Liver (tissue), 3 donors: ENCODE measurements around the gene KEAP1.

Source experiments
- FOXA1 ChIP-seq: IDR thresholded peaks from 2 replicates; pipeline ENCODE4 v1.6.1; 2016; ENCODE audit warnings: antibody characterized with exemption
- HNF4A ChIP-seq, 2 donors: conservative IDR thresholded peaks; 2 replicates each; pipeline ENCODE4 v1.6.1; 2016; ENCODE audit warnings: antibody characterized with exemption in 2 of 2, mild to moderate bottlenecking in 2 of 2
- JUND ChIP-seq, 2 donors: IDR thresholded peaks; 2 replicates each; pipeline ENCODE4 v1.6.1; 2016; ENCODE audit warnings: antibody characterized with exemption in 2 of 2
- RAD21 ChIP-seq, 2 donors: IDR thresholded peaks; 2 replicates each; pipeline ENCODE4 v1.6.1; 2016; ENCODE audit warnings: antibody characterized with exemption in 2 of 2, mild to moderate bottlenecking in 2 of 2
- SP1 ChIP-seq: IDR thresholded peaks from 2 replicates; pipeline ENCODE4 v1.6.1; 2018; ENCODE audit warnings: antibody characterized with exemption, mild to moderate bottlenecking
- TF ChIP-seq, protein P1 (sequence below): fragments of 150-350 bp; IDR thresholded peaks from 2 replicates; pipeline ENCODE4 v1.5.1; 2017; ENCODE audit warnings: improper control_type of control experiment, low read depth, low read length; ENCODE audit not compliant: missing input control
- TF ChIP-seq, protein P2 (sequence below): IDR thresholded peaks from 2 replicates; pipeline ENCODE4 v1.6.1; 2016; ENCODE audit warnings: antibody characterized with exemption, mild to moderate bottlenecking
- TF ChIP-seq, protein P3 (sequence below): IDR thresholded peaks from 2 replicates; pipeline ENCODE4 v1.6.1; 2016; ENCODE audit warnings: antibody characterized with exemption
- TF ChIP-seq, protein P4 (sequence below): IDR thresholded peaks from 2 replicates; pipeline ENCODE4 v1.6.1; 2016; ENCODE audit warnings: antibody characterized with exemption
- TF ChIP-seq, protein P5 (sequence below): IDR thresholded peaks from 2 replicates; pipeline ENCODE4 v1.6.1; 2016; ENCODE audit warnings: antibody characterized with exemption
- donor health status: healthy.
- donor health status: healthy.

DNA sequence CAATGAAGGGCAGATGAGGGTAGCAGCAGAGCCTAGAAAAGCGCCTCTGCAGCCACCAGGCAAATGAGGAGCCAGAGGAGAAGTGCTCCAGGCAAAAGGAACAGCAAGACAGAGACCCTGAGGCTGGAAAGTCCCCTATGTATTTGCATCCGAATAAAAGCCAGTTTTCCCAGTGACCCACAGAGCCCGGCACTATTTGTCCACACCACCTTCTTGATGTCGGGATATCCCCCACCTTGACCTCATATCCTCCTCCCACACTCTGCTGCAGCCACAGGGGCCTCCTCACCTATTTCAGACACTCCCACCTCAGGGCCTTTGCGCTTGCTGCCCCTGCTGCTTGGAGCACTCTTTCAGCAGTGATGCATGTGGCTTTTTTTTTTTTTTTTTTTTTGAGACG lies 47.2 kb upstream of the KEAP1 start:
- TF ChIP-seq, protein P1, sequence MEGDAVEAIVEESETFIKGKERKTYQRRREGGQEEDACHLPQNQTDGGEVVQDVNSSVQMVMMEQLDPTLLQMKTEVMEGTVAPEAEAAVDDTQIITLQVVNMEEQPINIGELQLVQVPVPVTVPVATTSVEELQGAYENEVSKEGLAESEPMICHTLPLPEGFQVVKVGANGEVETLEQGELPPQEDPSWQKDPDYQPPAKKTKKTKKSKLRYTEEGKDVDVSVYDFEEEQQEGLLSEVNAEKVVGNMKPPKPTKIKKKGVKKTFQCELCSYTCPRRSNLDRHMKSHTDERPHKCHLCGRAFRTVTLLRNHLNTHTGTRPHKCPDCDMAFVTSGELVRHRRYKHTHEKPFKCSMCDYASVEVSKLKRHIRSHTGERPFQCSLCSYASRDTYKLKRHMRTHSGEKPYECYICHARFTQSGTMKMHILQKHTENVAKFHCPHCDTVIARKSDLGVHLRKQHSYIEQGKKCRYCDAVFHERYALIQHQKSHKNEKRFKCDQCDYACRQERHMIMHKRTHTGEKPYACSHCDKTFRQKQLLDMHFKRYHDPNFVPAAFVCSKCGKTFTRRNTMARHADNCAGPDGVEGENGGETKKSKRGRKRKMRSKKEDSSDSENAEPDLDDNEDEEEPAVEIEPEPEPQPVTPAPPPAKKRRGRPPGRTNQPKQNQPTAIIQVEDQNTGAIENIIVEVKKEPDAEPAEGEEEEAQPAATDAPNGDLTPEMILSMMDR = no peak
- TF ChIP-seq RAD21 (IDR thresholded peaks at IDR 0.05) (no peak), JUND (IDR thresholded peaks at IDR 0.05) (no peak), FOXA1 (no peak), SP1 (no peak), HNF4A (conservative IDR thresholded peaks at IDR 0.05) (no peak)
- TF ChIP-seq, protein P2, sequence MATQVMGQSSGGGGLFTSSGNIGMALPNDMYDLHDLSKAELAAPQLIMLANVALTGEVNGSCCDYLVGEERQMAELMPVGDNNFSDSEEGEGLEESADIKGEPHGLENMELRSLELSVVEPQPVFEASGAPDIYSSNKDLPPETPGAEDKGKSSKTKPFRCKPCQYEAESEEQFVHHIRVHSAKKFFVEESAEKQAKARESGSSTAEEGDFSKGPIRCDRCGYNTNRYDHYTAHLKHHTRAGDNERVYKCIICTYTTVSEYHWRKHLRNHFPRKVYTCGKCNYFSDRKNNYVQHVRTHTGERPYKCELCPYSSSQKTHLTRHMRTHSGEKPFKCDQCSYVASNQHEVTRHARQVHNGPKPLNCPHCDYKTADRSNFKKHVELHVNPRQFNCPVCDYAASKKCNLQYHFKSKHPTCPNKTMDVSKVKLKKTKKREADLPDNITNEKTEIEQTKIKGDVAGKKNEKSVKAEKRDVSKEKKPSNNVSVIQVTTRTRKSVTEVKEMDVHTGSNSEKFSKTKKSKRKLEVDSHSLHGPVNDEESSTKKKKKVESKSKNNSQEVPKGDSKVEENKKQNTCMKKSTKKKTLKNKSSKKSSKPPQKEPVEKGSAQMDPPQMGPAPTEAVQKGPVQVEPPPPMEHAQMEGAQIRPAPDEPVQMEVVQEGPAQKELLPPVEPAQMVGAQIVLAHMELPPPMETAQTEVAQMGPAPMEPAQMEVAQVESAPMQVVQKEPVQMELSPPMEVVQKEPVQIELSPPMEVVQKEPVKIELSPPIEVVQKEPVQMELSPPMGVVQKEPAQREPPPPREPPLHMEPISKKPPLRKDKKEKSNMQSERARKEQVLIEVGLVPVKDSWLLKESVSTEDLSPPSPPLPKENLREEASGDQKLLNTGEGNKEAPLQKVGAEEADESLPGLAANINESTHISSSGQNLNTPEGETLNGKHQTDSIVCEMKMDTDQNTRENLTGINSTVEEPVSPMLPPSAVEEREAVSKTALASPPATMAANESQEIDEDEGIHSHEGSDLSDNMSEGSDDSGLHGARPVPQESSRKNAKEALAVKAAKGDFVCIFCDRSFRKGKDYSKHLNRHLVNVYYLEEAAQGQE = no peak
- TF ChIP-seq, protein P3, sequence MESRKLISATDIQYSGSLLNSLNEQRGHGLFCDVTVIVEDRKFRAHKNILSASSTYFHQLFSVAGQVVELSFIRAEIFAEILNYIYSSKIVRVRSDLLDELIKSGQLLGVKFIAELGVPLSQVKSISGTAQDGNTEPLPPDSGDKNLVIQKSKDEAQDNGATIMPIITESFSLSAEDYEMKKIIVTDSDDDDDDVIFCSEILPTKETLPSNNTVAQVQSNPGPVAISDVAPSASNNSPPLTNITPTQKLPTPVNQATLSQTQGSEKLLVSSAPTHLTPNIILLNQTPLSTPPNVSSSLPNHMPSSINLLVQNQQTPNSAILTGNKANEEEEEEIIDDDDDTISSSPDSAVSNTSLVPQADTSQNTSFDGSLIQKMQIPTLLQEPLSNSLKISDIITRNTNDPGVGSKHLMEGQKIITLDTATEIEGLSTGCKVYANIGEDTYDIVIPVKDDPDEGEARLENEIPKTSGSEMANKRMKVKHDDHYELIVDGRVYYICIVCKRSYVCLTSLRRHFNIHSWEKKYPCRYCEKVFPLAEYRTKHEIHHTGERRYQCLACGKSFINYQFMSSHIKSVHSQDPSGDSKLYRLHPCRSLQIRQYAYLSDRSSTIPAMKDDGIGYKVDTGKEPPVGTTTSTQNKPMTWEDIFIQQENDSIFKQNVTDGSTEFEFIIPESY = no peak
- TF ChIP-seq, protein P4, sequence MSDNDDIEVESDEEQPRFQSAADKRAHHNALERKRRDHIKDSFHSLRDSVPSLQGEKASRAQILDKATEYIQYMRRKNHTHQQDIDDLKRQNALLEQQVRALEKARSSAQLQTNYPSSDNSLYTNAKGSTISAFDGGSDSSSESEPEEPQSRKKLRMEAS = no peak
- TF ChIP-seq, protein P5, sequence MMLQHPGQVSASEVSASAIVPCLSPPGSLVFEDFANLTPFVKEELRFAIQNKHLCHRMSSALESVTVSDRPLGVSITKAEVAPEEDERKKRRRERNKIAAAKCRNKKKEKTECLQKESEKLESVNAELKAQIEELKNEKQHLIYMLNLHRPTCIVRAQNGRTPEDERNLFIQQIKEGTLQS = no peak
